NCI-H2107 treated with DMSO at 0.1 percent for 48 hours (cell line): ENCODE measurements around the gene ABCB8.

Experiments used
- DNase-seq: peaks from one replicate; lab custom pipeline; 2025; ENCODE audit not compliant: unreplicated experiment; lab: John Stamatoyannopoulos, UW

The ABCB8 gene

GRCh38 chr7:151085329-151085690 is 57.1 kb downstream of the ABCB8 start:
- no peak for DNase-seq

- peak; percentile 37 for DNase-seq
Observed at GRCh38 chr7:151085691-151086620, 57.7 kb downstream of the ABCB8 start, which contains the start of gene AGAP3. Gene AGAP3 (plus strand): TSS chr7:151086475. CDS start chr7:151086742, 267 bp downstream.

DNA sequence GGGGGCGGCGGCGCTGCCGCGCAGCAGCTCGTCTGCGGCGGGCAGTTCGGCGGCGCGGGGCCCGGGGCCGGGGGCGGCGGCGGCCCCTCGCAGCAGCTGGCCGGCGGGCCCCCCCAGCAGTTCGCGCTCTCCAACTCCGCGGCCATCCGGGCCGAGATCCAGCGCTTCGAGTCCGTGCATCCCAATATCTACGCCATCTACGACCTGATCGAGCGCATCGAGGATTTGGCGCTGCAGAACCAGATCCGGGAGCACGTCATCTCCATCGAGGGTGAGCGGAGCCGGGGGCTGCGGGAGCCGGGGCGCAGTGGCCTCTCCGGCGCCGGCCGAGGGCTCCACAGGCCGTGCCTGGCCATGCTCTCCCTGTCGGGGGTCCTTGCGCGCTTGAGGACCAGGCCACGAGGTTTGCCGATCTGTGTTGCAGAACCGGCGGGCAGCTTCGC is 58.6 kb downstream of the ABCB8 start:
- DNase-seq = no peak

- no peak for DNase-seq
Observed at GRCh38 chr7:151087245-151088018, 59.2 kb downstream of the ABCB8 start.

DNA sequence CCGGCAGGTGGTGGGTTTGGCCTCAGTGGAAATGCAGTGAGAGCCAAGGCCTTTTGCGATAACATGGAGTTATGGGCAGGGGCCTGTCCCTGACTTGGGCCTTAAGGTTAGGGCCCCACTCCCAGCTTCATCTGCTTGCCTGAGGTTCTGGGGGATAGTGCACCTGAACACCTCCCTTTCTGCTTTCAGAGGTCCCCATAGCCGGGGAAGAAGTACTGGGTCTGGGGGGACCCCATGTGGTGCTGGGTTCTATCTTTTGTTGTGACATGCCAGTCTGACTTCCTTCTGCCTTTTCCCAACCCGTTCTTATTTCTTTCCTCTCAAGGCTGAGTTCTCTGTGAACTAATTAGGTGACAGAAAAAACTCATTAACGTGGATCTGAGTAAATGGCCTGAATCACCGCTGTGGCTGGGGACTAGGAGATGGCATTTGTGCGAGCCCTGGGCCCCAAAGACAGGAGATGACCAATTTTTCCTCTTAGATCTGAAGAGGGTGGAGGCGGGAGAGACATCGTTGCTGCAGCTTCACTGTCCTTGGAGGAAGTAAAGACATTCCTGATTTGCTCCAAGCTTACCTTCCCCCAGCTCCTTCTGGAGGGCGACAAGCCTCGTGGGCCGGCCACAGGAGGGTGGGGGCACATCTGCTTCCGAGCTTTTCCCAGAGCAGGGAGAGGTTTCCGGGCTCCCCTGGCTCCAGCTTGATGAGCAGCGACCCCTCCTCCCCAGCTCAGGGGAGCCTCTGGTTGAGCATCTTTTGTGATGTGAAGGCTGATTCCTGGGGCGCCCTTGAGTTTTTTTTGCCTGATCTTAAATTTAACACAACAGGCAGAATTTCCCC is 60.0 kb downstream of the ABCB8 start:
- DNase-seq = no peak

DNA sequence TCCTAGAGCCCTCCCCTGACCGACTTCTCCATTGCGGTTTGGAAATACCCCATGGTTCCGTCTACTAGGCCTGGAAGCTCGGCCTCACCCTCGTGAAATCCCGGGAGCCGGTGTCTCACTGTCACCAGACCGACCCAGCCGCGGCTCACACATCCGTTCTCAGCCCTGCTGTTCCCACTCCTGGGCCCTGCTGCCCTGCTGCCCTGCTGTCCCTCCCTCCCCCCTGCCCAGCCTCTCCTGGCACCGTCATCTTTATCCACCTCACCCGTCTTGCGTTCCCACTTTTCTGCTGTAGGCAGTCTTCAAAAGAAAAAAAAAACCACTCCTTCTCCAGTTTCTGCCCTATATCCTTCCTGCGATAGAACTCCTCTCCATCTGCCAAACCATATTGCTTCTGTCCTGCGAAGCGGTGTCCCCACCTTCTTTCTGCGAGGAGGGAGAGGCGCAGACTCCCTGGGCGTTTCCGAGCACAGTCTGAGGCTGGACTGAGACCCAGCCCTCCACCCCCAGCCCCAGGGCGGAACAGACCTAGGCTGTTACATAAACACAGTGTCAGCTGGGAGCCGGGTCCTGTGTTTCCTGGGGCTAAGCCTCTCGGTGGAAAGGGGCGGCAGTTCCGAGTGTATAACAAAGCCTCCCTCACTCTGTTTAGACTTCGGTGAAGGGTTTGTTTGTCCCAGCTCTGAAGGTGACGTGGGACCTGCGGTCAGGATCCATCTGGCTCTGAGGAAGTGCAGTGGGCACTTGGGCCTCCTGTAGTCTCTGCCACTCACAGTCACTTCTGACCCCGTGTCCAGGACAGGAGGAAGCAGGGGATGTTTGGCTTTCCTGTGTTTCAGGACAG is 60.8 kb downstream of the ABCB8 start:
- DNase-seq = no peak

DNA sequence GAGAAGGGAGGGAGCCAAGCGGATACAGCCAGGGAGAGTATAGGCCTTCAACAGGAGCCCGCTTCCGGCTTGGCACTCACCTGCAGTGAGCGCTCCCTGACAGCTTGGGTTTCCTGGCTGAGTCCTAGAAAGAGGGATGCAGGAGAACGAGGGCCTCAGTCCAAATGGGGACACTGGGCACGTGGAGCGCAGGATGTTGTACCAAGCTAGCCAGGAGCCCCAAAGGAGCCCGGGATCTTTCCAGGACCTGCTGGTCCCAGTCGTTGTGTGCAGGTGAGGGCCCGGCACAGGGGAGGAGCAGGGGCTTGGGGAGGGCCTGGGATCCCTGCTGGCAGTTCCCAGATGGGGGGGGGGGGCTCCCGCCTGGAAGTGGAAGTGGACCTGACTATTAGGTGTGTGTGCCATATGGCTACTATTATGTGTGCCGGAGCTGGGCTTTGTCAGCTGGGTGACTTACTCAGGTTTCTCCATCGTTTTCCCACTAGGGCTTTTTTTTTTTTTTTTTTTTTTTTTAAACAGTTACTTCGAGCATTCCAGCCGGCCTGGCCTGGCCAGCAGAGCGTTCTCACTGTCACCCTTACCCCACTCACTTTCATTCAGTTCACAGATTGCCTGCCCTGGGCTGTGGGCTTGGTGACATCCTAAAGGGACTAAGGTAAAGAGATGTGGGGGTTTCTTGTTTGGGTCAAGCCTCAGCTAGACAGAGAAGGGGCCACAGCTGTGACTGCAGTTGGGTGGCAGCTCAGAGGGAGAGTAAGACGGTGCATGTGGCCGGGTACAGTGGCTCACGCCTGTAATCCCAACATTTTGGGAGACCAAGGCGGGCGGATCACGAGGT is 61.9 kb downstream of the ABCB8 start:
- no peak for DNase-seq

DNA sequence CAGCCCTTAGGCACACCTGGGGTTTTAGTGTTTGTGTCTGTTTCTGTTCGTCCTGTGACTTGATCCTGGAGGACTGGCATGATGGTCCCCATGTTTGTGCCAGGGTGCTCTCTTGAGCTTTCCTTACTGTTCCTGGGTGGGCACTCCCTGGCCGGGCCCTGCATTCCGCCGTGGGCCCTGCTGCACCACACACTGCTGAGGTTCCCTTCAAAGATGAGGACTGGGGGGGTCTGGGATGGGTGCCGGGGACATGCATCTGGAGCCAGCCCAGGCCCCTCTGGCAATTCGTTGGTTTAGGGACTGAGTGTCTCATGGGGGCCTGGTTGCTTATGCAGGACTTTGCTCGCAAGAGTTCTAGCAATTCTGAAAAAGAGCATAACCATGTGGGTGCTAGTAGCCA is 62.8 kb downstream of the ABCB8 start:
- no peak for DNase-seq

GRCh38 chr7:151091431-151091830 is 63.2 kb downstream of the ABCB8 start:
- DNase-seq = no peak

DNA sequence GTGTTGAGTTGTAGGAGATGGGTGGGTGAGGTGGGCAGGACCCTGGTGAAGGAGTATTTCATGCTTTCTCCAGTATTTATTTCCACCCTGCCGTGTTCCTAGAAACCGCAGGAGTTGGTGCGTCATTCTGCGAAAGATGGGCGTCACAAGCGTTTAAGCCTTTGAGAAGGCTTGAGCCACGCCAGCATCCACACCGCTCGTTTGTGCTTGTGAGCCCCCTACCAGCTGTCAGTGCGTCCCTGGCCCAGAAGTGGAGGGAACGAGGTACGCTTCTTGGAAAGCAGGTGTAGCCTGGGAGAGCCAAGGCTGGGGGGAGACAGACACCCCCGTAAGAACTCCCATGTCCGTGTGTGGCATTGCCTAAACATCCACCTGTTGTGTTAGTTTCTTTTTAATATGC is 63.7 kb downstream of the ABCB8 start:
- no peak for DNase-seq

DNA sequence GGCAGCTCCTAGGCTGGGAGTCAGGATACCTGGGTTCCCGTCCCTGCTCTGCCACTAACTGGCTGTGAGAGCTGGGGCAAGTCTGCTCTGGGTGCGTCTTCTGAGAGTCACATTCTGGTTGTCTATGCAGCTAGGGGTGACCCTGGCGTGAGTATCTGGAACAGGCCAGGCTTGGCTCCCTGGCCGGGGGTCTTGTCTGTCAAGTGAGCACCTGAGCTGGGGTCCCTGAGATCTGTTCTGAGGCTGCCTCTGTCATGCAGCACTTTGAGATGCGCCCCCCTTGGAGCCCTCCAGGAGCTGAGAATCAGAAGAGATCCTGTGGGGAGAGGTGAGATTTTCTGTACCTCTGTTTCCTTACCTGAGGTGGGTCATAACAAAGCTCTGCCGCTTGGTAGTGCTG is 65.5 kb downstream of the ABCB8 start:
- DNase-seq = no peak

GRCh38 chr7:151094675-151095074 is 66.4 kb downstream of the ABCB8 start:
- no peak for DNase-seq

- no peak for DNase-seq
Observed at GRCh38 chr7:151095123-151095797, 67.0 kb downstream of the ABCB8 start.

DNA sequence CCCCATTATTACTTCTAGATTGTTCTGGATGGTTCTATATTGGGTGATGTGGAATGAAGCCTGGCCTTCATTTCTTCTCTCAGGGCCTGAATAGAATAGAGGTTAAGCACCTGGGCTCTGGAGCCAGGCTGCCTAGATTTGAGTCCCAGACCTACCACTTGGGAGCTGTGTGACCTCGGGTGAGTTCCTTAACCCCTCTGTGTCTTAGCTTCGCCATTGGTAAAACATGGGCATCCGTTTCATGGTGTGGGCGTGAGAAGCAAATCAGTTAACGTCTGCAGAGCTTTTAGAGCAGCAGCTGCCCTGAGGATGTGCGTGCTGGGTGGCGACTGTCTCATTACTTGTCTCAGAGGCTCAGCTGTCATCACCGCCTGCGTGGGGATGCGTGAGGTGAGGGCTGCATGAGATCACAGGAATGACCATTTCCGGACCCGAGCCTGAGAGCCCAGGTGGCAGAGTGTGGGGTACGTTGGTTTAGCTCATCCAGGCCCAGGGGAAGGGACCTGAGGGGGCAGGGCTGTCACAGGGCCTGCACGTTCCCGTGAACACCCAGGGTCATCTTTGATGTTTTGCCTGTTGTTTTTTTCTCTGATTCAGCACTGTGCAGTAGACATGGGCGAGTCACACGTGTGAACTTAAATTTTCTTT is 67.7 kb downstream of the ABCB8 start:
- no peak for DNase-seq
